Upper lobe of left lung (tissue), 6 donors: ENCODE results near the gene ZNF593. TPM values are rescaled to one million over a fixed set of nuclear protein-coding genes. Genes with fewer than 3 reads are reported as not detected.

ENCODE experiments used
- ATAC-seq, 2 donors: fragments of 200-7000 bp; cut with Tn5 transposase; one replicate each; pipeline ENCODE4 v1.9.1; 2022; ENCODE audit warnings: mild to moderate bottlenecking in 2 of 2, moderate library complexity in 2 of 2; ENCODE audit not compliant: low FRiP score in 2 of 2
- DNase-seq, 2 donors: peaks; one replicate each; pipeline ENCODE4 v3.0.0-alpha.2; 2019 to 2020
- H3K27ac ChIP-seq, 4 donors: fragments of 200-600 bp; sonication (generic); one replicate each; pipeline ENCODE4 v1.5.1; 2016 to 2019
- H3K27me3 ChIP-seq, 4 donors: fragments of 200-600 bp; sonication (generic); one replicate each; pipeline ENCODE4 v1.5.1; 2017 to 2019
- H3K36me3 ChIP-seq, 4 donors: fragments of 200-600 bp; sonication (generic); one replicate each; pipeline ENCODE4 v1.5.1; 2016 to 2019
- H3K4me1 ChIP-seq, 4 donors: fragments of 200-600 bp; sonication (generic); one replicate each; pipeline ENCODE4 v1.5.1; 2018 to 2019
- H3K4me3 ChIP-seq, 4 donors: fragments of 200-600 bp; sonication (generic); one replicate each; pipeline ENCODE4 v1.5.1; 2017 to 2019; ENCODE audit warnings: mild to moderate bottlenecking in 2 of 4, moderate library complexity in 1 of 4
- H3K9me3 ChIP-seq, 4 donors: fragments of 200-600 bp; sonication (generic); one replicate each; pipeline ENCODE4 v1.5.1; 2018 to 2019
- EP300 ChIP-seq, 4 donors: sonication (generic); formaldehyde crosslinking; IDR thresholded peaks; one replicate each; pipeline ENCODE4 v1.5.1; 2017; ENCODE audit warnings: antibody characterized with exemption in 4 of 4, control low read depth in 2 of 4
- POLR2A ChIP-seq, 4 donors: fragments of 450-650 bp; IDR thresholded peaks; one replicate each; pipeline ENCODE4 v1.5.1; 2016 to 2017; ENCODE audit warnings: antibody characterized with exemption in 4 of 4, mild to moderate bottlenecking in 2 of 4
- POLR2AphosphoS5 ChIP-seq, 2 donors: sonication (generic); formaldehyde crosslinking; IDR thresholded peaks; one replicate each; pipeline ENCODE4 v1.5.1; 2017; ENCODE audit warnings: antibody characterized with exemption in 2 of 2
- WGBS, 2 donors: methylation state at CpG; one replicate each; pipeline ENCODE4 v1.1.5; 2017 to 2018; 5-methylcytosine and 5-hydroxymethylcytosine counted together
- total RNA-seq, 6 donors: library from RNA; depleted of rRNA in 4 of 6; stranded (reverse); fragments of >200 nt in 4 of 6; gene quantifications; one replicate each; pipeline versions ENCODE4 v1.1.0 to v1.2.1, GENCODE V29; 2016 to 2021
- TF ChIP-seq, protein P1 (sequence below), 6 experiments: fragments of 450-650 bp in 4 of 6; fragments of 200-600 bp in 2 of 6; sonication (generic) in 2 of 6; IDR thresholded peaks; one replicate each; pipeline ENCODE4 v1.5.1; 2016 to 2019; ENCODE audit warnings: antibody characterized with exemption in 6 of 6
- donor health status: DM: no; HTN: no; CAD: no; lungs with moderate emphysema.
- donor health status: DM: no; HTN: yes; CAD: no; lungs with severe emphysema.

Gene ZNF593
- total RNA-seq, 6 donors from 2014 or later: 9.8 to 46.5 (median 29.2) TPM

DNA sequence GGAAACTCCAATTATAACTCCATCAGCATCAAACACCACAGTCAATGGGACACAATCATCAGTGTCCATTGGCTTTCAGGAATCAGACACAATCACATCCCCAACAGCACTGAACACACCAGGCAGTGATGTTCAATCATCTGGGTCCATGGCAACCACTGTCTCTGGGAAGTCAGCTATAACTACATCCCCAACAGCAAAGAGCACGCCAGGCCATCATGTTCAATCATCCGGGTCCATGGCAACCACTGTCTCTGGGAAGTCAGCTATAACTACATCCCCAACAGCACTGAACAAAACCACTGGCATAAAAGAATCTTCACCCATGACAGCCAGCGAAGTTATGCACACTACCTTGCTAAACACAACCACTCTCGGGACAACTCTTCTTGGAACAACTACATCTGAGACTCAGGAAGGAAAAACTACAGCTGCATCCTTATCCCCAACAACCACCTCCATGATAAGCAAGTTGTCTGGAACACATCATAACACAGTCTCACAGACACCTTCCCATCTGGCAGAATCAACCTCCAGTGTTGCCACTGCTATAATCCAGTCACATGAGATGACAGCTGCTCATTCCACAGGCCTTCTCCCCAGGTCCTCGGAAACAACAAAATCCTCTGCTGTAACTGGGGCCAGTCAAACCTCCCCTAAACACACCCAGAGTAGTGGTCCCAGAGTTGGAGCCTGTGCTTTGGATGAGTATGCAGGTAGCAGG lies 40.6 kb downstream of the ZNF593 start:
- no peak for DNase-seq
- Histone ChIP-seq H3K9me3 (no peaks in the 10 kb centered on the region), H3K4me1 (no peaks in the 10 kb centered on the region), H3K4me3 (no peak overlapping the region), H3K27me3 (no peaks in the 10 kb centered on the region), H3K36me3 (no peaks in the 10 kb centered on the region), H3K27ac (no peak overlapping the region)
- 74 to 91% methylated on average over 5 of the region's 5 CpGs for WGBS, 2 donors
- no peak for ATAC-seq
- TF ChIP-seq POLR2A (IDR thresholded peaks at IDR 0.05) (no peak), POLR2AphosphoS5 (IDR thresholded peaks at IDR 0.05) (no peak), EP300 (IDR thresholded peaks at IDR 0.05) (no peak)
- TF ChIP-seq, protein P1, sequence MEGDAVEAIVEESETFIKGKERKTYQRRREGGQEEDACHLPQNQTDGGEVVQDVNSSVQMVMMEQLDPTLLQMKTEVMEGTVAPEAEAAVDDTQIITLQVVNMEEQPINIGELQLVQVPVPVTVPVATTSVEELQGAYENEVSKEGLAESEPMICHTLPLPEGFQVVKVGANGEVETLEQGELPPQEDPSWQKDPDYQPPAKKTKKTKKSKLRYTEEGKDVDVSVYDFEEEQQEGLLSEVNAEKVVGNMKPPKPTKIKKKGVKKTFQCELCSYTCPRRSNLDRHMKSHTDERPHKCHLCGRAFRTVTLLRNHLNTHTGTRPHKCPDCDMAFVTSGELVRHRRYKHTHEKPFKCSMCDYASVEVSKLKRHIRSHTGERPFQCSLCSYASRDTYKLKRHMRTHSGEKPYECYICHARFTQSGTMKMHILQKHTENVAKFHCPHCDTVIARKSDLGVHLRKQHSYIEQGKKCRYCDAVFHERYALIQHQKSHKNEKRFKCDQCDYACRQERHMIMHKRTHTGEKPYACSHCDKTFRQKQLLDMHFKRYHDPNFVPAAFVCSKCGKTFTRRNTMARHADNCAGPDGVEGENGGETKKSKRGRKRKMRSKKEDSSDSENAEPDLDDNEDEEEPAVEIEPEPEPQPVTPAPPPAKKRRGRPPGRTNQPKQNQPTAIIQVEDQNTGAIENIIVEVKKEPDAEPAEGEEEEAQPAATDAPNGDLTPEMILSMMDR (IDR thresholded peaks at IDR 0.05): no peak

DNA sequence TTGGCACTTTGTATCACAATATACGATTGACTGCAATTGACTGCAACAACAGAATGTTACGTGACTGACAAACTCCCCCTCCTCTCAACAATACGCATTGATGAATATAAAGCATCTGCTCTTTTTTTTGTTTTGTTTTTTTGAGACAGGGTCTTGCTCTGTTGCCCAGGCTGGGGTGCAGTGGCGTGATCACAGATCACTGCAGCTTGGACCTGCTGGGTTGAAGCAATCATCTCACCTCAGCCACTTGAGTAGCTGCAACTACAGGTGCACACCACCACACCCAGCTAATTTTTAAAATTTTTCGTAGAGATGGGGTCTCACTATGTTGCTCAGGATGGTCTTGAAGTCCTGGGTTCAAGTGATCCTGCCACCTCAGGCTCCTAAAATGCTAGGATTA lies 43.0 kb downstream of the ZNF593 start:
- no peaks in the 10 kb centered on the region for H3K36me3 ChIP-seq
- no peaks in the 10 kb centered on the region for H3K9me3 ChIP-seq
- ATAC-seq (no peak), DNase-seq (no peak)
- H3K4me1 ChIP-seq: no peaks in the 10 kb centered on the region
- H3K27me3 ChIP-seq: no peaks in the 10 kb centered on the region
- H3K4me3 ChIP-seq: no peak overlapping the region
- WGBS, 2 donors: 80 to 90% methylated on average over 5 of the region's 5 CpGs
- no peak overlapping the region for H3K27ac ChIP-seq
- no peak for TF ChIP-seq EP300 (IDR thresholded peaks at IDR 0.05)
- TF ChIP-seq POLR2AphosphoS5 (IDR thresholded peaks at IDR 0.05): no peak
- TF ChIP-seq, protein P1 (IDR thresholded peaks at IDR 0.05): no peak
- TF ChIP-seq POLR2A (IDR thresholded peaks at IDR 0.05): no peak

DNA sequence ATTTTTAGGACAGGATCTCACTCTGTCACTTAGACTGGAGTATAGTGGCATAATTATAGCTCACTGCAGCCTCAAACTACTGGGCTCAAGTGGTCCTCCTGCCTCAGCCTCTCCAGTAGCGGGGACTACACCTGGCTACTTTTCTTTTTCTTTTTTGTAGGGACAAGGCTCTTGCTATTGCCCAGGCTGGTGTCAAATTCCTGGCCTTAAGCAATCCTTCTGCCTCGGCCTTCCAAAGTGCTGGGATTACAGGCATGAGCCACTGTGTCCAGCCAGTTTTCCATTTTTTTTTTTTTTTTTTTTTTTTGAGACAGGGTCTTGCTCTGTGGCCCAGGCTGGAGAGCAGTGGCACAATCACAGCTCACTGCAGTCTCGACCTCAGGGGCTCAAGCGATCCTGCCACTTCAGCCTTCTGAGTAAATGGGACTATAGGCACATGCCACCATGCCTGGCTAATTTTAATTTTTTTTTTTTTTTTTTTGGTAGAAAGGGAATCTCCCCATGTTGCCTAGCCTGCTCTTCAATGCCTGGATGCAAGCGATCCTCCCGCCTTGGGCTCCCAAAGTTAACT lies 43.7 kb downstream of the ZNF593 start:
- ATAC-seq (no peak), DNase-seq (no peak)
- Histone ChIP-seq H3K27ac (no peak overlapping the region), H3K36me3 (no peaks in the 10 kb centered on the region), H3K27me3 (no peaks in the 10 kb centered on the region), H3K4me3 (no peak overlapping the region), H3K4me1 (no peaks in the 10 kb centered on the region), H3K9me3 (no peaks in the 10 kb centered on the region)
- WGBS, 2 donors: 84 to 92% methylated on average over 6 of the region's 6 CpGs
- TF ChIP-seq POLR2AphosphoS5 (IDR thresholded peaks at IDR 0.05) (no peak), POLR2A (IDR thresholded peaks at IDR 0.05) (no peak), EP300 (IDR thresholded peaks at IDR 0.05) (no peak)
- TF ChIP-seq, protein P1 (IDR thresholded peaks at IDR 0.05): no peak

DNA sequence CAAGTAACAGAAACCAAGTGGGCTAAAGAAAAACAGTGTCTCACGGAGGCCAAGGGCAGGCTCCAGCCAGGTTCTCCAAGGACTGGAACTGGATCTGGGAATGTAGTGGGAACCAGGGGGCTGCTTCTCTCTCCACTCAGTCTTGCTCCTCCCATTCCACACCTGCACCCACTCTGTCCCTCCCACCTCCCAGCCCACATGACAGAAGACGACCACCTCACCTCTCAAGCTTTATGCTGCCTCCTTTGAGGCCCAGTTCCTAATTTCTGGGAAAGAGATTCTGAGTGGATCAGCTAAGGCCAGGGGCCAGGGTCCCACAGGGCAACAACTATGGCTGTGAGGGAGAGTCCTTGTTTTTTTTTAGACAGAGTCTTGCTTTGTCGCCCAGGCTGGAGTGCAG lies 45.5 kb downstream of the ZNF593 start:
- Histone ChIP-seq H3K27ac (no peak overlapping the region), H3K4me3 (no peak overlapping the region), H3K9me3 (no peaks in the 10 kb centered on the region), H3K4me1 (no peaks in the 10 kb centered on the region), H3K36me3 (no peaks in the 10 kb centered on the region), H3K27me3 (no peaks in the 10 kb centered on the region)
- 32 to 60% methylated on average over 2 to 3 of the region's 3 CpGs for WGBS, 2 donors
- no peak for TF ChIP-seq POLR2AphosphoS5 (IDR thresholded peaks at IDR 0.05)
- DNase-seq (no peak), ATAC-seq (no peak)

DNA sequence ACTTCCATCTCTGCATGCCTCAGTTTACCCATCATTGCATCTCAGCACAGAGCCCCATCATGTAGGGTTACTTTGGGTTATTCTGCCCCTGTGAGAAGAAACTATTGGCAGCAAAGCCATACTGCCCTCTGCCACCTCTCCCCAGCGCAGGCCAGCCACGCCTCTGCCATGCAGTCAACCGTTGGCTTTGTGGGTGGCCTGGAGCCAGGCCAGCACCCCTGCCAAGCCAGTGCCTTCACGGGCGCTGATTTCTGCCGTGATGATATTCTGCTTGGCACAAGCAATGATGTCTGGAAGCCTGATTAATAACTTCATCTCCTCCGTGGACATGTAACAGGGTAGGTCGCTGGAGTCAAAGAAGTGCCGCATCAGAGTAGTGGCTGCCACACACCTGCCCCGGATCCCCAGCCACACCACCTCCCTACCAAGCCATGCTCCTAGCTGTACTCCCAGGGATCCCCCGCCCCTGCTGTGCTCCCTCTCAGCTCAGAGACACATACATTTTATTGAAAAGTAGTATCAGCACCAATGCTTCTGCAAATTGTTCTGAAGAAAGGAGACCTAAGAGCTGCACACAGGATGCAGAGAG lies 49.3 kb downstream of the ZNF593 start:
- H3K4me3 ChIP-seq: no peak overlapping the region
- no peak for TF ChIP-seq POLR2AphosphoS5 (IDR thresholded peaks at IDR 0.05)
- TF ChIP-seq POLR2A (IDR thresholded peaks at IDR 0.05): no peak
- TF ChIP-seq, protein P1 (IDR thresholded peaks at IDR 0.05): no peak
- TF ChIP-seq EP300 (IDR thresholded peaks at IDR 0.05): no peak
- H3K36me3 ChIP-seq: no peaks in the 10 kb centered on the region
- no peaks in the 10 kb centered on the region for H3K9me3 ChIP-seq
- WGBS, 2 donors: 69 to 70% methylated on average over 11 of the region's 11 CpGs
- ATAC-seq (no peak), DNase-seq (peak in 1 of 2 donors; percentile 44)
- H3K27ac ChIP-seq: no peak overlapping the region
- H3K4me1 ChIP-seq: no peaks in the 10 kb centered on the region
- no peaks in the 10 kb centered on the region for H3K27me3 ChIP-seq

Other genes with a start within 250 kb of the ZNF593 start
- 10 to 100 TPM; 12.6 to 20.1 (median 15.1) TPM for gene PAFAH2, start 171.8 kb upstream of the ZNF593 start, total RNA-seq
- under 1 TPM in 3 of 6 donors, not detected in 3; under 0.01 to 0.24 (median 0.20) TPM for gene EXTL1, start 148.1 kb upstream of the ZNF593 start, total RNA-seq
- under 1 TPM in 3 of 6 donors, not detected in 3; 0.09 to 0.27 (median 0.15) TPM for gene SLC30A2, start 123.8 kb upstream of the ZNF593 start, total RNA-seq
- under 1 TPM in 3 of 6 donors, not detected in 3; 0.26 to 0.61 (median 0.34) TPM for gene TRIM63, start 102.3 kb upstream of the ZNF593 start, total RNA-seq
- 10 to 100 TPM in 2 of 6 donors, 1 to 10 TPM in 4; 1.7 to 12.0 (median 8.8) TPM for gene PDIK1L, start 58.1 kb upstream of the ZNF593 start, total RNA-seq
- 1 to 10 TPM; 1.0 to 6.7 (median 4.7) TPM for gene FAM110D, start 10.8 kb upstream of the ZNF593 start, total RNA-seq
- gene C1orf232, start 945 bp upstream of the ZNF593 start, total RNA-seq: not detected
- not detected for gene ZNF593OS, start 1.9 kb downstream of the ZNF593 start, total RNA-seq
- gene CNKSR1, start 7.6 kb downstream of the ZNF593 start, total RNA-seq: 10 to 100 TPM; 20.4 to 98.5 (median 43.1) TPM
- not detected for gene CATSPER4, start 20.7 kb downstream of the ZNF593 start, total RNA-seq
- gene CEP85, start 64.3 kb downstream of the ZNF593 start, total RNA-seq: 10 to 100 TPM; 10.1 to 16.8 (median 10.7) TPM
- 100 to 1,000 TPM in 4 of 6 donors, 10 to 100 TPM in 2; 39.1 to 271 (median 156) TPM for gene SH3BGRL3, start 110.2 kb downstream of the ZNF593 start, total RNA-seq
- gene UBXN11, start 136.7 kb downstream of the ZNF593 start, total RNA-seq: 100 to 1,000 TPM in 2 of 6 donors, 10 to 100 TPM in 4; 25.7 to 194 (median 62.5) TPM
- gene CD52, start 148.1 kb downstream of the ZNF593 start, total RNA-seq: 100 to 1,000 TPM in 5 of 6 donors, 10 to 100 TPM in 1; 74.4 to 437 (median 172) TPM
- 10 to 100 TPM in 3 of 6 donors, 1 to 10 TPM in 2, under 1 TPM in 1; 0.59 to 25.2 (median 11.1) TPM for gene CRYBG2, start 184.2 kb downstream of the ZNF593 start, total RNA-seq
- gene ZNF683, start 202.8 kb downstream of the ZNF593 start, total RNA-seq: 1 to 10 TPM in 2 of 6 donors, under 1 TPM in 3, not detected in 1; 0.30 to 1.3 (median 0.72) TPM
- gene LIN28A, start 240.9 kb downstream of the ZNF593 start, total RNA-seq: 1 to 10 TPM in 2 of 6 donors, not detected in 4; 1.2 to 1.4 TPM